Astrocyte of the cerebellum (primary cell): ENCODE data around the gene UFSP1.
"Not testable (repeated sequence)": the region's sequence is repeated elsewhere in the genome, so short reads cannot be mapped to it uniquely, and the experiment has no call there.

Source experiments
- DNase-seq: peaks from one replicate; pipeline ENCODE4 v3.0.0-alpha.2; 2011; ENCODE audit warnings: low read depth
- H3K4me3 ChIP-seq: 2 replicates; pipeline ENCODE4 v1.5.1; 2011; ENCODE audit warnings: mild to moderate bottlenecking, low read depth, low read length, moderate library complexity
- in situ Hi-C: cut with HindIII; loops from 2 replicates; pipeline ENCODE4 v1.10.0; 2017; ENCODE audit warnings: low sequenced_read_pairs
- TF ChIP-seq, protein P1 (sequence below): IDR thresholded peaks from 2 replicates; pipeline ENCODE4 v1.5.1; 2012; ENCODE audit warnings: low read length, low read depth, moderate library complexity, mild to moderate bottlenecking; ENCODE audit errors: missing control alignments

The UFSP1 gene

GRCh38 chr7:100914879-100915447 lies 25.4 kb upstream of the UFSP1 start:
- H3K4me3 ChIP-seq: no peak overlapping the region
- TF ChIP-seq, protein P1, sequence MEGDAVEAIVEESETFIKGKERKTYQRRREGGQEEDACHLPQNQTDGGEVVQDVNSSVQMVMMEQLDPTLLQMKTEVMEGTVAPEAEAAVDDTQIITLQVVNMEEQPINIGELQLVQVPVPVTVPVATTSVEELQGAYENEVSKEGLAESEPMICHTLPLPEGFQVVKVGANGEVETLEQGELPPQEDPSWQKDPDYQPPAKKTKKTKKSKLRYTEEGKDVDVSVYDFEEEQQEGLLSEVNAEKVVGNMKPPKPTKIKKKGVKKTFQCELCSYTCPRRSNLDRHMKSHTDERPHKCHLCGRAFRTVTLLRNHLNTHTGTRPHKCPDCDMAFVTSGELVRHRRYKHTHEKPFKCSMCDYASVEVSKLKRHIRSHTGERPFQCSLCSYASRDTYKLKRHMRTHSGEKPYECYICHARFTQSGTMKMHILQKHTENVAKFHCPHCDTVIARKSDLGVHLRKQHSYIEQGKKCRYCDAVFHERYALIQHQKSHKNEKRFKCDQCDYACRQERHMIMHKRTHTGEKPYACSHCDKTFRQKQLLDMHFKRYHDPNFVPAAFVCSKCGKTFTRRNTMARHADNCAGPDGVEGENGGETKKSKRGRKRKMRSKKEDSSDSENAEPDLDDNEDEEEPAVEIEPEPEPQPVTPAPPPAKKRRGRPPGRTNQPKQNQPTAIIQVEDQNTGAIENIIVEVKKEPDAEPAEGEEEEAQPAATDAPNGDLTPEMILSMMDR: no peak
- in situ Hi-C loops: no loop called here
- DNase-seq: no peak

DNA sequence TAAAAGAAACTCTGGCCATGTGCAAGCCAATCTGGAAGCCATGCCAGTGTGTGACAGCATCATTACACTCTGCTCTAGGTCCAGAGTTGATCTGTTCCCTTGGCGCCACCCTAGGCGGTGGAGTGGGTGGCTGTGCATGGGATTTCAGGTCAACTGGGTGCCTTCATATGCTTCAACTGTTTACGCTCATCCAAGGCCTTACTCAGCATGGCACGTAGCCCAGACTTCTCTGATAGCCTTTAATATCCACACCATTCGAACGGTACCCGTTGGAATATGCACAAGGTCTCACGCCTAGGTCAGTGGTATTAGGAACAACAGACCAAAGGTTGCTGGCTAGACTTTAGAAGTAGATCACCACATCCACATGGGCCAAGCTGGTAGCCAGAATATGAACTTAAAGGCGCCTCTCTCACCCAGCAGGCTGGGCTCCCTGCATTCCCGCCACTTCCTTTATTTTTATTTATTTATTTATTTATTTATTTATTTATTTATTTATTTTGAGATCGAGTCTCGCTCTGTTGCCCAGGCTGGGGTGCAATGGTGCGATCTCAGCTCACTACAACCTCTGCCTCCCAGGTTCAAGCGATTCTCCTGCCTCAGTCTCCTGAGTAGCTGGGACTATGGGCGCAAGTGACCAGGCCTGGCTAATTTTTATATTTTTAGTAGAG lies 24.8 kb upstream of the UFSP1 start:
- no peak for DNase-seq
- no peak overlapping the region for H3K4me3 ChIP-seq
- in situ Hi-C loops: no loop called here
- TF ChIP-seq, protein P1: no peak

DNA sequence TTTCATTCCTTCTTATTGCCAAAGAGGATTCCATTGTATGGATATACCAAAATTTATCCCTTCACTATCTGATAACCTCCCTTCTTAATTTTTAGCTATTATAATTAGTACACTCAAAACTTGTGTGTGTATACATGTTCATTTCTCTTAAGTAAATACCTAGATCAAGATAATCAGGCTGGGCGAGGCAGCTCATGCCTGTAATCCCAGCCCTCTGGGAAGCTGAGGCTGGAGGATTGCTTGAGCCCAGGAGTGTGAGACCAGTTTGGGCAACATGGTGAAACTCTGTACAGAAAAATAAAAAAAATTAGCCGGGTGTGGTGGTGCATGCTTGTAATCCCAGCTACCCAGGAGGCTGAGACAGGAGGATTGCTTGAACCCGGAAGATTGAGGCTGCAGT lies 22.0 kb upstream of the UFSP1 start:
- no peak for DNase-seq
- in situ Hi-C loops: no loop called here
- no peak overlapping the region for H3K4me3 ChIP-seq
- TF ChIP-seq, protein P1: no peak

DNA sequence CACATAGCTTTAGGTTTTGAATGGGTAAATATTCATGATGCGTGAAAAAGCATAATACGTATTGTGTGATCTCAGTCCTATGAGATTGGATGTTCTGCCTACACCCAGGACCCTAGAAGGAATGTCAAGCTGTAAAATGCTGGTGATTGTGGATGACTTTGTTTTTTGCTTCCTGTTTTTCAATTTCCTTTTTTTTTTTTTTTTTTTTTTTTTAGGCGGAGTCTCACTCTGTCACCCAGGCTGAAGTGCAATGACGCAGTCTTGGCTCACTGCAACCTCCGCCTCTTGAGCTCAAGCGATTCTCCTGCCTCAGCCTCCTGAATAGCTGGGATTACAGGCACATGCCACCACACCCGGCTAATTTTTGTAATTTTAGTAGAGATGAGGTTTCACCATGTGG lies 20.9 kb upstream of the UFSP1 start:
- H3K4me3 ChIP-seq, in situ Hi-C loops, DNase-seq: not testable (repeated sequence)

DNA sequence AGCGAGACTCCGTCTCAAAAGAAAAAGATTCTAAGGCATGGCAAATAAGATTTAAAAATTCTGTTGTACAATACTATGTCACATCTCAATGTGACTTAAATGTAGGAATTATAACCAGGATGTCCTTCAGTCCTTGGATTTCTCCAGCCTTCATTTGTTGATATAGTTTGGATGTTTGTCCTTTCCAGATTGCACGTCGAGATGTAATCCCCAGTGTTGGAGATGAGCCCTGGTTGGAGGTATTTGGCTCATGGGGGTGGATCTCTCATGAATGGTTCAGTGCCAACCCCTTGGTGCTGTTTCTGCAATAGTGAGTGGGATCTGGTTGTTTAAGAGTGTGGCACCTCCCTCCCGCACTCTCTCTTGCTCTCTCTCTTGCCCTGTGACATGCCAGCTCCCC lies 19.0 kb upstream of the UFSP1 start:
- DNase-seq: no peak
- in situ Hi-C loops: no loop called here
- no peak overlapping the region for H3K4me3 ChIP-seq
- TF ChIP-seq, protein P1: no peak

GRCh38 chr7:100902638-100903037 lies 13.1 kb upstream of the UFSP1 start:
- in situ Hi-C loops: no loop called here
- DNase-seq: no peak
- no peak overlapping the region for H3K4me3 ChIP-seq
- TF ChIP-seq, protein P1: no peak

DNA sequence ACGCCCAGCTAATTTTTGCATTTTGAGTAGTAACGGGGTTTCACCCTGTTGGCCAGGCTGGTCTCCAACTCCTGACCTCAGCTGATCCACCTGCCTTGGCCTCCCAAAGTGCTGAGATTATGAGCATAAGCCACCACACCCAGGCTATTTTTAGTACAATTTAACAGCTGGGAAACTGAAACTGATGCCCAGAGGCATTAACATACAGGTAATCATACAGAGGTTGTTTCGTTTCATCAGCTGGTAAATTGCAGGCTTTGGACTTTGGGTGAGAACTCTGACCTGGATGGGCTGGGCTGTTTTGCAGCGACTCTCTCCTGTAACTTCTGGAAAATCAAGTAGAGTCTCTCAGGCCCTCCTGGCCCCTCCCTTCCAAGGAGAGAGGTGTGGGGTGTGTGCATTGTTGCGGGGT lies 12.4 kb upstream of the UFSP1 start:
- no peak overlapping the region for H3K4me3 ChIP-seq
- no peak for DNase-seq
- in situ Hi-C loops: no loop called here
- TF ChIP-seq, protein P1: no peak
